GM21619 (cell line): ENCODE results near the gene CILP.
"Not testable (repeated sequence)": the region's sequence is repeated elsewhere in the genome, so short reads cannot be mapped to it uniquely, and the experiment has no call there.

Source experiments
- ATAC-seq: cut with Tn5 transposase; IDR thresholded peaks from one replicate; pipeline ENCODE4 v1.9.1; 2021; ENCODE audit not compliant: unreplicated experiment

The CILP gene

DNA sequence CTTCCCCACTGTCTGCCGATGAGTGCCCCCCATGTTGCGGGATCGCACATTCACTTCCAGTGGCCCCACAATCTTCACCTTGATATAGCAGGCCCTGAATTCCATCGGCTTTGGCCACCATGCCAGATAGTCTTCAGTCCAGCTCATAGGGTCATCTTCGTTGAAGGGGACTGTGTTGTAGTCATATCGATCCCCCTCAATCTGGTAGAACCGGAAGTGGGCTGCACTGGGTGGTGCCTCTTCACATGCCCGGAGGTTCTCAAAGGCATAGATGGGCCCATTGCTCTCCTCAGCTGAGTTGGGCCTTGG is 14.0 kb downstream of the CILP start:
- no peak for ATAC-seq

DNA sequence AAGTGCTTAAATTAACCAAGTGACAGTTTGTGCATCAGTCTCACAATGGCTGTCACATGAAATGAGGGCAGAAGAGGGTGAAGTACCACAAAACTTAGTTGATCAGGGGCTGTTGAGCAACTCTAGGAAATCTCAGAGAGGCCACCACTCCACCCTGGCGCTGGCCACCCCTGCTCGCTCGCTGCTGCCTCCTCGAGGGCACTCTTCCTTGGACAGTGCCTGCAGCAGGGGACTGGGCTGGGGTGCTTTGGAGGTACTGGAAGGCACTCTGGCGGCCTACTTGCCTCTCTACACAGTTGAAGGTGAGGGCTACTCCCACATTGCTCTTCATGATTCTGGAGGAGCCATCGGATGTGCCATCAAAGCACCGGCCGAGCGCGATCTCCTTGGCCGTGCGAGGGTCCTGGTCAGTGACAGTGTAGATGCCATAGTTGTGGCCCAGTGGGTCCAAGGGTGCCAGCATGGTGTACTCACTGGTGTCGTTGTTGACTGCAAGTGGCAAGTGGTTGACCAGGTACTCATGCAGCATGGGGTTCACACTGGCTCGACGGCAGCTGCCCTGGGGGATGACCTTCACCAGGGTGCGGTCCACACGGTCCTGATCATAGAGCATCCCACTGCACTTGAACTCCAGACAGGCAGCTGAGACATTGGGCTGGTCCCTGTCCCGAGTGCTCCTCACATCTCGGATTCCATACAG is 14.5 kb downstream of the CILP start:
- no peak for ATAC-seq

DNA sequence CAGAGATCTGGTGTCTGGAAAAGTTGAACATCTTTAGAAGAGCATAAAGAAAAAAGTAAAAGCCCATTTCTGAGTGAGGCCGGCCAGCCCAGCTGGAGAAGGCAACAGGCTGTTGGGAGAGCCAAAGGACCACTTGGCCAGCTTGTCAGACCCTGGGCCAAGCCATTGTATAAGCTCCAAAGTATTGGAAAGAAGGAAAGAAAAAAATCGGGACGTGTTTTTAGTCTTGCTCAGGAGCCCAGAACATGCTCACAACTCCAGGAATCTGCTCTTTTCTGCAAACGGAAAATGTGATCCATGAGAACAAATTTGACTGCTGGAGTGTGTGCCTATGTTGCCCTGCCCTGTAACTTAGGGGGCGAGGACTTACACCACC is 15.7 kb downstream of the CILP start:
- no peak for ATAC-seq

DNA sequence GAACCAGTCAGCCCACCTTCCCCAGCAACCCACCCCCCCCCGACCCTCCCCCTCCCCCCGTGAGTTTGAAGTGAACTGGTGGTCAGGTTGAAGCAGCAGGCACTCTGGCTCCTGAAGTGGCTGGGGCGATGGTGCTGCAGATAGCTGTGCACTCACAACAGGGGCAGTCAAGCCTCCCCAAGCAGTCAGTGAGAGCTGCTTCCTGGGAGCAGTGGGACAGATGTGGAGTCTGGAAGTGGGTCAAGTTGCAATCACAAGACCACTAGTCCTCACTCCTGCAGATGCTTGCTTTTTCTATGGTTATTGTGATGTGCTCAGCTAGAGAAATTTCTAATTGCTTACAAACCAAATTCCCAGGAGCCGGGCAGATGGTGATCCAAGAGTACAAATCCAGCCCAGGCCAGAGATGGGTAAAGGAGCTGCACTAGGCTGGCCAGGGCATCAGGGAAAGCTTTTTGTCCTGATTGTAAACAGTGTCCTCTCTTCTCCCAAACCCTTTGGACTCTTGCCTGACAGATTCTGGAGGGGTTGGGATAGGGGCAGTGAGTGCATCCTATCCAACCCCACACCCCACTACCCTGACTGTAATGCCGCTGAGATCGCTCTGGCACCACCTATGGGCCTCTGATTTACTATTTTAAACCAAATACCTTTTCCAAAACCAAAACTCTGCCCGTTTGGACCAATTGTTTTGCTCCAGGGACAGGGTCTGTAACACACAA is 16.3 kb downstream of the CILP start:
- ATAC-seq: no peak

DNA sequence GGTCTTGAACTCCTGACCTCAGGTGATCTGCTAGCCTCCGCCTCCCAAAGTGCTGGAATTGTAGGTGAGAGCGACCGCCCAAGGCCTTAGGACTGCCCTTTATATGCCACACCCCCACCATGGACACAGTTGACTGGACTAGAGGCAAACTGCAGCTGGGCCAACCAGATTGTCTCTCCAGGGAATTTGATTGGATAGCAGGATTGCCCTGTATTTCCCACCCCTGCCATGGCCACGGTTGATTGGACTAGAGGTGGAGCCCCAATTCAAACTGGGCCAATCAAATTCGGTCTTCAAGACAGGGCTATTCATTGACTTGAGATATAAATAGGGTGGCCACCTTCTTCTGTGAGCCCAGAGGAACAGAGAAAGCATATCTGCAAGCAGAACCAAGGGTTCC is 19.3 kb downstream of the CILP start:
- ATAC-seq: no peak

DNA sequence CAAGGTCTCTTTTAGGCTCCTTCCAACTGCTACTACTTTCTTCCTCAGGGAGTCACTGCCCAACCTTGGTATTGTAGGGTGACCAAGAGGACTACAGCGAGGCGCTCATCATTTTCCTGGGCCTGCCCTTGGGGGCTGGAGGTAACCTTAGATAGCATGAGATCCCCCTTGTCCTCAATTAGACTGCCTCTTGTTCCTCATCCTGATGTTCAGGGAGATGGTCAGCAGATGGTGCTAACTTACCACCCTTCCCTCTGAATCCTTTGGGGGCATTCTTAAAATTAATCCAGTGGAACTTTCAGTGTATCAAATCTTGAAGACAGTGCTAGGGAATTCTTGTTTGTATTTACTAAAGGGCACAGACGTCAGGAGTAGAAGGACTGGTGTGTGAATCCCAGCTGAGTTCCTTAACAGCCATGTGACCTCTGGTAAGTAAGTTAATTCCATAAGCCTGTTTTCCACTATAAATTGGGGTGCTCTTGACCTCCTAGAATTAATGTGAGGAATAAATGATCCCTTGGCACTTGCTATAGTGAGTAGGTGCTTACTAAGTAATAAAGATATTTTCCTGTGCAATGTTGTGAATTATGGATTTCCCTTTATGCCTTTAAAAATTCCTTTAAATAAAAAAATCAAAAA is 22.1 kb downstream of the CILP start:
- ATAC-seq: no peak

DNA sequence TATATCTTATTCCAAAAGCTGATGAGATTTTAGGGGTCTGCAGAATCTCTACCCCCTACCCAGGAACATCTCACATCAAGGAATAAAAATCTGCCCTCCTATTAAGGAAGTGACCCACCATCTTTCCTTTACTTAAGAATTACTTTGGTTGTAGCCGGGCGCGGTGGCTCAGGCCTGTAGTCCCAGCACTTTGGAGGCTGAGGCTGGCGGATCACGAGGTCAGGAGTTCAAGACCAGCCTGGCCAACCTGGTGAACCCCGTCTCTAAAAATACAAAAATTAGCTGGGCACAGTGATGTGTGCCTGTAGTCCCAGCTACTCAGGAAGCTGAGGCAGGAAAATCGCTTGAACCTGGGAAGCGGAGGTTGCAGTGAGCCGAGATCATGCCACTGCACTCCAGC is 22.8 kb downstream of the CILP start:
- ATAC-seq: not testable (repeated sequence)

DNA sequence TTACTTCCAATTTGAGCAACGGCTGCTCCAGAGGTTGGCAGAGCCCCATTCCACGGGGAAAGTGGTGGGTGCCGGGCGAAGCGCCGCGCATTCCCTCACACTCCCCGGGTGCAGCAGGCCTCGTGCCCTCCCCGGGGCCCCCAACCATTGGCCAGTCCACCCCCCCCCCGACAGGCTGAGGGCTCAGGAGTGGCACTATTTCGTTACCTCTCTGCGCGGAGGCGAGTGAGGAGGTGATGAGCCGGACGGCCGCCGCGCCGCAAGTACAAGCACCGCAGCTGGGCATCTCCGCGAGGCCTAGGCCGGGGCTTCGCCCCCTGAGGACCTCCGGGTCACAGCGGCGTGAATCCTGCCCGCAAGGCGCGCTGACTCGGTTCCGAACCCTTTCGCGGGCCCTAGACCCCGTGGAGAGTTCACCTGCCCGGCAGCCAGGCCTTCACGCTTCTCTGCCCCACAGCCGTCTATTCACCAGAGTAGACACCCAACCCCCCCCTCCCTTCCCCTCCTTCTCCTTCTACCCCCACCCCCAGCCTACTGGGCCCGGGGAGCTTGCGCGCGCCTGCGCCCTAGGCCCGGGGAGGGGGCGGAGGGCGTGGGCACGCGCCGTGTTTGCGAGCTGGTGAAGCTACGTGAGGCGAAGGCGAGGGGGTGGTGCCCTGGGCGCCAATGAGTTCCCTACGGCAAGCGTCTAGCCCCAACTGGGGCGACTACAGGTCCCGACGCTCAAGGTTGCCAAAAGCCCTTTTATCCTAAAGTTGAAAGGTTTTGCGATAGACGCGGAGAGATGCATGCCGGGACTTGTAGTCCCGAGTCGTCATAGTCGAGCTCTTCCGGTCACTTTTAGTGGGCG is 26.2 kb downstream of the CILP start, which contains the start of gene CLPX:
Gene CLPX (minus strand): TSS at position 475 of the 850 bp plus-strand sequence. CDS start 189 bp downstream, at position 286.
- ATAC-seq: peak; percentile 67

DNA sequence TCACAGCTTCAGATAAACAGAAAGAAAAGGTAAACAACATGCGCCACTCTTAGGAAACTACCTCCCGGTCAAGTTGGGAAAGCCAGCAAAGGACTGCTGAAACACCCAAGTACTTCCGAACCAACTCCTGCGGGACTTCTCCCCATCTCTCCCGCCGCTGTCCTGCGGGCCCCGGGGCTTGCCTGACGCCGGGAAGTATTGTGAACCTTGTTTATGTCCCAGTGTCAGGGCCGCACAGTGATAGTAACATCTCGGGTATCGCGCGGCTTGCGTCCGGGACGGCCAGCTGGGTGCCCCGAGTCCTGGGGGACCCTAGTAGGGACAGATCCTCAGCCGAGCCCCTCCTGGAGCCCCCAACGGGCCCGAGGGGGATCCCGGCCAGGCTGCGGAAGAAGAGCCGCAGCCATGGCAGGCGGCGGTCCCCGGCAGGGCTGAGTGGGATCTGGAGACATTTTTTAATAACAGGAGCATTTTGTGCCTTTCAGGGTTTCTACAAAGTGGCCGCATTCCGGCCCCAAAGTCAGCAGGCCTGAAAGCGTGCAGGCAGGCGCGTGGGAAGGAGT is 26.9 kb downstream of the CILP start:
- no peak for ATAC-seq

DNA sequence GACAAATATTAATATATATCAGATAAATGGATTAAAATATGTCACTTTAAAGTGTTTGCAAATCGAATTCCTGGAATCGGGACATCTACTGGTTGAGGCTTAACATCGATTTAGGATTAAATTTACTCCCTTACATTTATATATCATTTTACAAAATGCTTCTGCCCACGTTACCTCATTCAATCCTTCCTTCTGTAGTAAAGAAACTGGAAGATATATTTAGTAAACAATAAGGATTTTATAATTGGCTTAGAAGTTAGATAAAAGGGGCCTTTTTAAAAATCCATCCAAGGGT is 27.5 kb downstream of the CILP start:
- ATAC-seq: no peak

DNA sequence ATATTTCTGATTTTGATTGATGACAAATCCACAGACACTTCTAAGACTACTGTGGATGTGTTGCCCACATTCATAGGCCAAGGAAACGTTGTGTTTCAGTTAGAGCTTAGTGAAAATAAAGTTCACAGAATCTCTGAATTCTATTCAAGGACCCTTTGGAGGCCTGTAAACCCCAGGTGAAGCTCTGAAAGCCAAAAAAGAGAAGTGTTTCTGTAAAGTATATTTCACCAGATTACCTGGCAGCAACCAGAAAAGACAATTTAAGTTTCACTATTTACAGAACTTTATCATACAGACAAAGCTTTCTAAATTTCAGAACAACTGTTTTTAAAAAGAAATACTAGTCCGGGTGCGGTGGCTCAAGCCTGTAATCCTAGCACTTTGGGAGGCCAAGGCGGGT is 28.7 kb downstream of the CILP start:
- ATAC-seq: no peak

DNA sequence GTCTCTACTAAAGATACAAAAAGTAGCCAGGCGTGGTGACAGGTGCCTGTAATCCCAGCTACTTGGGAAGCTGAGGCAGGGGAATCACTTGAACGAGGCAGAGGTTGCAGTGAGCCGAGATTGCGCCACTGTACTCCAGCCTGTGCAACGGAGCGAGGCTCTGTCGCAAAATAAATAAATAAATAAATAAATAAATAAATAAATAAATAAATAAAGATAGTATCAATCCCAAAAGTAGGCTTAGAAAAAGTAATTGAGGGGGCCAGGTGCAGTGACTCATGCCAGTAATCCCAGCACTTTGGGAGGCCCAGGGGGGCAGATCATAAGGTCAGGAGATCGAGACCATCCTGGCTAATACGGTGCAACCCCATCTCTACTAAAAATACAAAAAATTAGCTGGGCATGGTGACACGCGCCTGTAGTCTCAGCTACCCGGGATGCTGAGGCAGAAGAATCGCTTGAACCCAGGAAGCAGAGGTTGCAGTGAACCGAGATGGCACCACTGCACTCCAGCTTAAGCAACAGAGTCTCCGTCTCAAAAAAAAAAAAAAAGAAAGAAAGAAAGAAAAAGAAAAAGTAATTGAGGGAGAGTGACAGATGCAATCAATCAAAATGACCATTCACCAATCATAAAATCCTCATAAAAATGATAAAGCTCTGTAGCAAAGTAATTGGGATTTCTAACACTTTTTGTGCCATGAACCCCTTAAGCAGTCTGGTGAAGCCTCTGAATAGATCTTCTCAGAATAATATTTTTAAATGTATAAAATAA is 29.5 kb downstream of the CILP start:
- ATAC-seq: not testable (repeated sequence)

DNA sequence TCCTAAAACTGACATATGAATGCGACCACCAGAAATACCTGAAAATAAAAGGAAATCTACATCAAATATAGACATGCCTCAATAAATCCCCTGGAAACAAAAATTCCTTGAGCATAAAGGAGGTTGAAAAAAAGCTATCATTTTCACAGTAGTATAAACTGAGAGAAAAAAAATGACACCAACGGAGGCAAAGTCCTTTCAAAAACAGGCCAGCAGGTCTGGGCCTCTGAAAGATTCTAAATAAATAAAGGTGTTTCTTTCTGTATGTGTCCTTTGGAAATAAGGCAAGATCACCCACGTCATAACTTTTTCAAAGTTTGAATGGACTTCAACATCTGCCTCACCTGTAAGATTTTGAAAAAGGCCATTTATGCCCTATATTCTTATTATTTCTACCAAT is 31.1 kb downstream of the CILP start:
- ATAC-seq: no peak

DNA sequence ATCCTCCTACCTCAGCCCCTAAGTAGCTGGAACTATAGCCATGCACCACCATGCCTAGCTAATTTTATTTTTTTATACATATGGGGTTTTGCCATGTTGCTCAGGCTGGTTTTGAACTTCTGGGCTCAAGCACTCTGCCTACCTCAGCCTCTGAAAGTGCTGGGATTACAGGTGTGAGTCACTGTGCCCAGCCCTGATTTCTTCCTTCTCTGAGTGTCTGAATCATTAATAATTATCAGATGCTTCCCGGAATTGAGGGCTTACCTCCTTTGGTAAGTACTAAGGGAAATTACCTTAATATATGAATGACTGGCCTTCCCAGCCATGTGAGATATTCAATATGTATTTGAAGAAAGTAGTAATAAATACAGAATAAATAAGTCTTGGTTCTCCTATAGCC is 33.4 kb downstream of the CILP start:
- ATAC-seq: no peak

DNA sequence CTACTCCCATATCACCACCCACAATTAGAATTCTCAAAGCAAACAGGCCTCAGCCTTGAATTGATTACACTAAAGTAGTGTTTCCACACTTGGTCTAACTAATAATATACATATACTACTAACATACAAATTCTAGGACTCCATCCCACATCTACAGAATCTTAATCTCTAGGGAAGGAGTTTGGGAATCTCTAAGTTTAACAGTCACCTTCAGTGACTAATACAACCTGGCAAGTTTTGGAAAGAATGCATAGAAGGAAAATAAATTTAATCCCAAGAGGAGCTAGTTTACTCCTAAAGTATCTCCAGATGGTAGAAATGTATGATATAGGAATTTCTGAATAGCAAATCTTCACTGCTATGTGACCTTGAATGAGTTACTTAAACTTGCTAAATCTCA is 35.2 kb downstream of the CILP start:
- ATAC-seq: no peak

DNA sequence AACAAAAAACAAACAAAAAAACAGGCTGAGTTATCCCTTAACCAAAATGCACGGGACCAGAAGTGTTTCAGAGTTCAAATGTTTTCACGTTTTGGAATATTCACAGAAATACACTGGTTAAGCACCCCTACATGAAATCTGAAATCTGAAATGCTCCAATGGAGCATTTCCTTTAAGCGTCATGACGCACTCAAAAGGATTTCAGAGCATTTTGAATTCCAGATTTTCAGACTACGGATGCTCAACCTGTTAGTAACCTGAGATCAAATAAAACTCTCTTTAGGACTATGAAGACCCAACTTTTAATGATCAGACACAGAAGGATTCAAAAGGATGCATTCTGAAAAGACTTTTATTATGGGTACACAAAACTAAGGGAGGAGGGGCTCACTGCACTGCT is 35.8 kb downstream of the CILP start:
- ATAC-seq: no peak

DNA sequence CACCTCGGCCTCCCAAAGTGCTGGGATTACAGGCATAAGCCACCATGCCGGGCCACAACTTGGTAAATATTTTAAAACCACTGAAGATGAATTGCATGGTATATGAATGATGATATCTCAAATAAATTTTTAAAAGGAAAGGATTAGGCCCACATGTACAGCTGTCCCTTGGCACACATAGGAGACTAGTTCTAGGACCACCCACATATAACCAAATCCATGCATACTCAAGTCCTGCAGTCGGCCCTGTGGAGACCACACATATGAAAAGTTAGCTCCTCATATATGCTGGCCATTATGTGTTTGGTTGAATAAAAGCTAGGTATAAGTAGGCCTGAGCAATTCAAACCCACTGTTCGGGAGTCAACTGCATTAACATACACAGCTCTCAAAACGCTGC is 36.8 kb downstream of the CILP start:
- no peak for ATAC-seq

DNA sequence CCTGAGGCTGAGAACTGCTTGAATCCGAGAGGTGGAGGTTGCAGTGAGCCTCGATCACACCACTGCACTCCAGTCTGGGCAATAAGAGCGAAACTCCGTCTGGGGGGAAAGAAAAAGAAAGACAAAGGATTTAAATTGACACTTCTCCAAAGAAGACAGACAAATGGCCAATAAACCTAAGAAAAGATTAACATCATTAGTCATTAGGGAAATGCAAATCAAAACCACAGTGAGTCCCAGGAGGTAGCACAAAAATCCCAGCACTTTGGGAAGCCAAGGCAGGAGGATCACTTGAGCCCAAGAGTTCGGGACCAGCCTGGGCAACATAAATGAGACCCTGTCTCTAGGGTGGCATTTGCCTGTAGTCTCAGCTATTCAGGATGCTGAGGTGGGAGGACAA is 38.7 kb downstream of the CILP start:
- ATAC-seq: no peak

DNA sequence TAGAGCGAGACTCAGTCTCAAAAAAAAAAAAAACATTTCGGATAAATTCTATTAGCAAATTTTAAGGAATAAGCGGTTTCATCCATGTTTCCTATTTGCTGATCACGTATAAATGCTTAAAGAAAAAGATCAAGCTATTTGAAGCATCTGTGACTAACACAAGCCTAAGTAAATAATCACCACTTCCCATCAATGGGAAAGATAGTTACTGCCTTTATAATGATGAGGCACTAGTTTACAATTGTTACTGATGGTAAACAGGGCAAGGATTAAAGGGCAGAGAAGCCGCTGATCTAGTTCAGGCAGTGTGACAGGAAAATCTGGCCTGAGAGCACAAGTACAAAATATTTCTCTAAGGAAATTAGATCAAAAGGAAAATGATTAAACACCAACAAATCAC is 39.8 kb downstream of the CILP start:
- no peak for ATAC-seq

DNA sequence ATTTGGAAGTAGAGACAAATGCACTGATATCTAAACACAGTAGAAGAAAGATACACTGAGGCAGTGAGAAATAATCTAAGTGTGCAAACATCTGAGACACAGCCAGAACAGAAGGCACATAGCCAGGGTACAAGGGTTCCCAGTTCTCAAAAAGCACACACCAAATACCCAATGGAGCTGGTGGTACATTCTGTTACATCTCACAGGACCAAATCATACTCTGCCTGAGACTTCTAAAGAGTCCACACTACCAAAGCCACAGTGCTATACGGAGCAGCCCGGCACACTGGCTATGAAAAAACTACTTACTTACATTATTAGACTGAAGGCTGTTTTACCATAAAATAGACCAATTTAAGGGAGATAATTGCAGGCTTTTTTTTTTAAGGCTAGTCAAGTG is 45.4 kb downstream of the CILP start:
- no peak for ATAC-seq

DNA sequence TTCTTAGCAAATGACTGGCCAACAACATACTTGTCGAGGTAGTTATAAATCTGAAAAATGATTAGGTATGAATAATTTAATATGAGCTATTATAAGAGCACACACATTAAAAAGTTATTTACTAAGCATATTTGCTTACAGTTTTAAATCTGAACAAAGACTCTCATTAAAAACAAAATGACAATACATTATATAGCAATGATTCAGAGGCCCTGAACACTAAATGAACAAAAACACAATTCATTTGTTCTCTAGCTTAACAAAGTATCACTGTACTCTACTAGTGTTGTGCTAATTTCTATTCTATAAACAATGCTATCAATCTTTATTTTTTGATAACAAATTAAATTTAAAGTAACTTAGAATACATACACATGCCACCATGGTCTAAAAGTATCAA is 47.1 kb downstream of the CILP start:
- no peak for ATAC-seq
